GM21360 (cell line): ENCODE results near the gene SLC44A3.
"Not testable (repeated sequence)": the region's sequence is repeated elsewhere in the genome, so short reads cannot be mapped to it uniquely, and the experiment has no call there.

Source experiments
- ATAC-seq: cut with Tn5 transposase; IDR thresholded peaks from one replicate; pipeline ENCODE4 v1.9.1; 2021; ENCODE audit warnings: mild to moderate bottlenecking, moderate library complexity; ENCODE audit not compliant: unreplicated experiment

Gene SLC44A3

GRCh38 chr1:94832931-94833585 lies 12.9 kb downstream of the SLC44A3 start:
- no peak for ATAC-seq

- no peak for ATAC-seq
Observed at GRCh38 chr1:94836891-94837290, 16.7 kb downstream of the SLC44A3 start.

- not testable (repeated sequence) for ATAC-seq
Observed at GRCh38 chr1:94840381-94840780, 20.2 kb downstream of the SLC44A3 start.

- no peak for ATAC-seq
Observed at GRCh38 chr1:94840808-94841207, 20.7 kb downstream of the SLC44A3 start.

GRCh38 chr1:94843430-94843829 lies 23.3 kb downstream of the SLC44A3 start:
- ATAC-seq: no peak

- no peak for ATAC-seq
Observed at GRCh38 chr1:94843846-94844245, 23.7 kb downstream of the SLC44A3 start.

- no peak for ATAC-seq
Observed at GRCh38 chr1:94846308-94846707, 26.2 kb downstream of the SLC44A3 start.

GRCh38 chr1:94851571-94851970 lies 31.4 kb downstream of the SLC44A3 start:
- no peak for ATAC-seq

GRCh38 chr1:94852788-94853187 lies 32.6 kb downstream of the SLC44A3 start:
- ATAC-seq: no peak

GRCh38 chr1:94854458-94855306 lies 34.5 kb downstream of the SLC44A3 start:
- ATAC-seq: peak; percentile 99

GRCh38 chr1:94855307-94855700 lies 35.1 kb downstream of the SLC44A3 start:
- ATAC-seq: no peak

GRCh38 chr1:94856004-94856403 lies 35.8 kb downstream of the SLC44A3 start:
- no peak for ATAC-seq

GRCh38 chr1:94856868-94857267 lies 36.7 kb downstream of the SLC44A3 start:
- no peak for ATAC-seq

GRCh38 chr1:94858276-94858675 lies 38.1 kb downstream of the SLC44A3 start:
- no peak for ATAC-seq

GRCh38 chr1:94859174-94859573 lies 39.0 kb downstream of the SLC44A3 start:
- ATAC-seq: no peak

GRCh38 chr1:94862718-94863117 lies 42.6 kb downstream of the SLC44A3 start:
- no peak for ATAC-seq

- ATAC-seq: no peak
Observed at GRCh38 chr1:94863297-94863911, 43.2 kb downstream of the SLC44A3 start.

- no peak for ATAC-seq
Observed at GRCh38 chr1:94863919-94864318, 43.8 kb downstream of the SLC44A3 start.

GRCh38 chr1:94864821-94865220 lies 44.7 kb downstream of the SLC44A3 start:
- no peak for ATAC-seq

- ATAC-seq: no peak
Observed at GRCh38 chr1:94865360-94865759, 45.2 kb downstream of the SLC44A3 start.

- no peak for ATAC-seq
Observed at GRCh38 chr1:94866164-94866807, 46.1 kb downstream of the SLC44A3 start.
